HEK293 (cell line): Measurements from ENCODE around the gene SCAF11.

Experiments used
- ATF2 ChIP-seq: fragments of 450-650 bp; formaldehyde crosslinking; IDR thresholded peaks from 2 replicates; pipeline ENCODE4 v1.5.1; 2016; ENCODE audit warnings: missing biosample characterization, missing genetic modification characterization, low read depth
- CTCF ChIP-seq: fragments of 450-650 bp; formaldehyde crosslinking; IDR thresholded peaks from 2 replicates; pipeline ENCODE4 v1.5.1; 2016; ENCODE audit warnings: missing biosample characterization, missing genetic modification characterization
- ZNF785 ChIP-seq: fragments of 450-650 bp; formaldehyde crosslinking; IDR thresholded peaks from 2 replicates; pipeline ENCODE4 v1.5.1; 2016; ENCODE audit warnings: missing biosample characterization, missing genetic modification characterization

- TF ChIP-seq CTCF (tag by site-specific recombination) (no peak), ZNF785 (no peak), ATF2 (tag by site-specific recombination) (no peak)
Observed at GRCh38 chr12:45928309-45928708, 62.1 kb downstream of the SCAF11 start.
